Peyer's patch (tissue), 4 donors: ENCODE data around the gene TRIM22.

ENCODE experiments used
- CTCF ChIP-seq, 6 experiments: fragments of 450-650 bp in 4 of 6; fragments of 200-600 bp in 2 of 6; sonication (generic) in 1 of 6; IDR thresholded peaks; one replicate each; pipeline ENCODE4 v1.5.1; 2017 to 2019; ENCODE audit warnings: antibody characterized with exemption in 6 of 6, mild to moderate bottlenecking in 3 of 6, moderate library complexity in 1 of 6
- POLR2A ChIP-seq, 2 donors: fragments of 450-650 bp; IDR thresholded peaks; one replicate each; pipeline ENCODE4 v1.5.1; 2017; ENCODE audit warnings: antibody characterized with exemption in 2 of 2, mild to moderate bottlenecking in 2 of 2, moderate library complexity in 2 of 2

- TF ChIP-seq POLR2A (IDR thresholded peaks at IDR 0.05) (no peak), CTCF (IDR thresholded peaks at IDR 0.05) (no peak)
Observed at GRCh38 chr11:5694642-5695041, 5.1 kb downstream of the TRIM22 start.
